CD4-positive, CD25-positive, alpha-beta regulatory T cell (primary cell): ENCODE data around the gene GMPS. TPM values are rescaled to one million over a fixed set of nuclear protein-coding genes. Genes with fewer than 3 reads are reported as not detected.
"Not testable (repeated sequence)": the region's sequence is repeated elsewhere in the genome, so short reads cannot be mapped to it uniquely, and the experiment has no call there.

Experiments
- ATAC-seq, 2 donors: fragments of 150-1000 bp; cut with Tn5 transposase; one replicate each; pipeline ENCODE4 v1.10.0; 2021; ENCODE audit warnings: low read depth in 2 of 2, moderate number of reproducible peaks in 2 of 2, moderate library complexity in 1 of 2
- DNase-seq, 3 donors: peaks; one replicate each; pipeline versions ENCODE4 v3.0.0 to v3.0.0-alpha.2; 2012 to 2022; ENCODE audit warnings: mixed read lengths in 1 of 3
- H3K27ac ChIP-seq: one replicate; pipeline ENCODE4 v1.7.0; 2013; ENCODE audit warnings: mild to moderate bottlenecking, low read length; ENCODE audit not compliant: insufficient read depth, poor library complexity, severe bottlenecking
- H3K27me3 ChIP-seq: one replicate; pipeline ENCODE4 v1.7.0; 2013; ENCODE audit warnings: low read length; ENCODE audit not compliant: control insufficient read depth, insufficient read depth
- H3K36me3 ChIP-seq: one replicate; pipeline ENCODE4 v1.7.0; 2013; ENCODE audit warnings: mild to moderate bottlenecking, low read length, moderate library complexity; ENCODE audit not compliant: control insufficient read depth, insufficient read depth
- H3K4me1 ChIP-seq: 2 replicates; pipeline ENCODE4 v1.7.0; 2013; ENCODE audit warnings: mild to moderate bottlenecking, low read length; ENCODE audit not compliant: insufficient read depth, control insufficient read depth, poor library complexity, severe bottlenecking
- H3K4me3 ChIP-seq: one replicate; pipeline ENCODE4 v1.7.0; 2013; ENCODE audit warnings: low read depth, mild to moderate bottlenecking, low read length, moderate library complexity
- H3K9me3 ChIP-seq, 2 experiments: 1 replicate in 1 of 2; 2 replicates in 1 of 2; pipeline ENCODE4 v1.7.0; 2013; ENCODE audit warnings: low read length in 2 of 2, mild to moderate bottlenecking in 1 of 2, moderate library complexity in 1 of 2; ENCODE audit not compliant: control insufficient read depth in 2 of 2
- H3K27ac Mint-ChIP-seq, 3 donors: one replicate each; pipeline ENCODE4 v1.8.0; 2020 to 2022; ENCODE audit warnings: mild to moderate bottlenecking in 3 of 3, mixed read lengths in 3 of 3, moderate library complexity in 2 of 3
- H3K27me3 Mint-ChIP-seq: one replicate; pipeline ENCODE4 v1.8.0; 2022; ENCODE audit warnings: mild to moderate bottlenecking, mixed read lengths
- H3K36me3 Mint-ChIP-seq: one replicate; pipeline ENCODE4 v1.8.0; 2020; ENCODE audit warnings: mixed read lengths
- H3K4me1 Mint-ChIP-seq, 4 donors: one replicate each; pipeline ENCODE4 v1.8.0; 2020 to 2022; ENCODE audit warnings: mixed read lengths in 4 of 4, mild to moderate bottlenecking in 1 of 4
- H3K4me3 Mint-ChIP-seq, 4 donors: one replicate each; pipeline ENCODE4 v1.8.0; 2020 to 2022; ENCODE audit warnings: mild to moderate bottlenecking in 4 of 4, mixed read lengths in 4 of 4, moderate library complexity in 3 of 4
- H3K9me3 Mint-ChIP-seq, 7 donors: one replicate each; pipeline ENCODE4 v1.8.0; 2020 to 2022; ENCODE audit warnings: mixed read lengths in 7 of 7, mild to moderate bottlenecking in 3 of 7, moderate library complexity in 2 of 7
- polyA plus RNA-seq, 4 donors: library from polyadenylated mRNA; unstranded; fragments of 300-500 nt; fragmentation: Illumina TruSeq; gene quantifications; one replicate each; pipeline ENCODE4 v1.2.3, GENCODE V29; 2021
- total RNA-seq: library from RNA; stranded (reverse); gene quantifications from one replicate; pipeline ENCODE4 v1.2.3, GENCODE V29; 2022

Gene GMPS
- total and polyA plus RNA-seq, 5 donors from 2014 or later, result 40.9 to 82.7 (median 63.9) TPM

DNA sequence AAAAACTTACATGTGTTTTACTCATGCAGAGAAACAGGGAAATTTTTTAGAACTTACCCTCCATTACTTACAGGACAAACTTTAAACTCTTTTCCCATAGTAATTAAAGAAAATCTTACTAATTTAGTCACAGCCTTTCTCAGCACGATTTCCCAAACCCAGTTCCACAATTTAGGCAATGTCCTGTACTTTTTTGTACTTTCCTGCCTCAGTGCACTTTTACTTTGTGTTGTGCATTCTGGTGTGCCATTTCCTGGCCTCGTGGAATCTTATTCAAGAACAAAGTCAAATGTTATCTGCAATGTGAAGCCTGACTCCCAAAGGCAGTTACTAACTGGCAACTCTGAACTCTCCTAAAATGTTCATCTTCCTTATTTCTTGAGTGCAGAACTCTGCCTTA, 18.1 kb upstream of the GMPS start:
- H3K9me3 Mint-ChIP-seq, result peaks cover 0 to 4% (median 0%) of the 10 kb centered on the region in 7 donors
- Histone ChIP-seq H3K27ac (no peak overlapping the region), H3K4me3 (peak overlapping the region; percentile 96), H3K27me3 (no peaks in the 10 kb centered on the region), H3K4me1 (peaks cover 55% of the 10 kb centered on the region), H3K9me3 (no peaks in the 10 kb centered on the region), H3K36me3 (peaks cover 3% of the 10 kb centered on the region)
- peak overlapping the region; percentile 91 to 98 (median 95) for H3K4me3 Mint-ChIP-seq
- H3K27ac Mint-ChIP-seq, result peak overlapping the region in 2 of 3 donors; percentile 98 to 99
- DNase-seq (no peak), ATAC-seq (no peak)
- H3K27me3 Mint-ChIP-seq, result peaks cover 8% of the 10 kb centered on the region
- peaks cover 26 to 62% (median 49%) of the 10 kb centered on the region in 4 donors for H3K4me1 Mint-ChIP-seq
- H3K36me3 Mint-ChIP-seq, result peaks cover 15% of the 10 kb centered on the region

DNA sequence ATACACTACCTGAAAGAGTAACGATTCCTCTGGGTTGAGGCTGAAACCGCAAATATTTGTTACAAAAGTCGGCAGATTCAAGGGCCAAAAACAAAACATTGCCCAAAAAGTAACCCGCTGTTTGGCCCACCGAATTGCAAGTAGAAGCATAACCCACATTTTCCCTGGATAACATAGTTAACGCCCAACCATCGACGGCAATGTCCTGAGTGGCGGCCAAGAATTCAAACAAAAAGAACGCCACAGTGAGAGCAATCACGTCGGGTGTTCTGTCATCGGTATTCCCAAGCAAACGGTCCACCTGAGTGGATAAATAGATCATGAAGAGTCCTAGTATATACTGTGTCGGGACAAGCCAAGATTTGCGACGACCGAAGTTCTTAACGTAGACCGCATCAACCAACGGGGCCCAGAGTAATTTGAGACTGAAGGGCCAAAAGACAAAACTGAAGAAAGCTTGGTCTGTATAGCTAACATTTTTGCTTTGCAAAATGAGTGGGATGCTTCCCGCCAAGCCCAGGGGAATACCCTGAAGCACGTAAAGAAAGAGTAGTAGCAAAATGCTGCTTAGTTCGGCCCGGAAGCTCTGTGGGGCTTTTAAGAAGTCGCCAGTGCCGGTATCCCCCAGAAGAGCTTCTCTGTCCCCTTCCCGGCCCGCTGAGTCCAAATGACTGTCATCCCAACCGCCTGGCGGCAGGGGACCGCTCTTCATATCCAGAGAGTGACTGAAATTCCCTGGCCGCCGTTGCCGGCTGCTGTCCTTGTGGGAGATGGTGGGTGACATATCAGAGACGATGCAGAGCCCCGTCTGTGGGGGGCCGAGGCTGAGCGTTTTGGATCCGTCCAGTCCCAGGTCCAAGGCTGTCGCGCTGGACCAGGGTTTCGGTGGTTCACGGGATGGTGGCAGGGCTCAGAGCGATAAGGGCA, 17.0 kb upstream of the GMPS start:
- peaks cover 0 to 4% (median 0%) of the 10 kb centered on the region in 7 donors for H3K9me3 Mint-ChIP-seq
- peak in 2 of 3 donors; percentile 21 to 51 for DNase-seq
- H3K9me3 ChIP-seq, result no peaks in the 10 kb centered on the region
- ATAC-seq, result no peak
- H3K27ac Mint-ChIP-seq, result peak overlapping the region; percentile 98 to 99 (median 98)
- H3K4me1 Mint-ChIP-seq, result peaks cover 26 to 54% (median 42%) of the 10 kb centered on the region in 4 donors
- peaks cover 53% of the 10 kb centered on the region for H3K4me1 ChIP-seq
- no peaks in the 10 kb centered on the region for H3K27me3 ChIP-seq
- H3K27me3 Mint-ChIP-seq, result peaks cover 8% of the 10 kb centered on the region
- peak overlapping the region; percentile 91 to 98 (median 95) for H3K4me3 Mint-ChIP-seq
- H3K36me3 Mint-ChIP-seq, result peaks cover 8% of the 10 kb centered on the region
- H3K27ac ChIP-seq, result peak overlapping the region; percentile 94
- peak overlapping the region; percentile 96 for H3K4me3 ChIP-seq
- no peaks in the 10 kb centered on the region for H3K36me3 ChIP-seq

- Mint-ChIP-seq H3K4me3 (peak within 1 kb of the TSS; percentile 91 to 98 (median 95)), H3K27ac (peak within 1 kb of the TSS; percentile 98 to 99 (median 98)), H3K9me3 (peaks cover 0 to 4% (median 0%) of the 10 kb centered on the region in 7 donors), H3K27me3 (peaks cover 8% of the 10 kb centered on the region), H3K36me3 (peaks cover 8% of the 10 kb centered on the region), H3K4me1 (peaks cover 24 to 48% (median 38%) of the 10 kb centered on the region in 4 donors)
- Histone ChIP-seq H3K4me3 (peak within 1 kb of the TSS; percentile 96), H3K27me3 (no peaks in the 10 kb centered on the region), H3K9me3 (no peaks in the 10 kb centered on the region), H3K27ac (peak within 1 kb of the TSS; percentile 94), H3K36me3 (no peaks in the 10 kb centered on the region), H3K4me1 (peaks cover 45% of the 10 kb centered on the region)
- DNase-seq (peak; percentile 99 to 100 (median 99)), ATAC-seq (peak; percentile 89 to 92)
Measured at GRCh38 chr3:155854141-155854940, 16.1 kb upstream of the GMPS start, which contains the start of gene SLC33A1. Gene SLC33A1 (minus strand): TSS chr3:155854427. CDS start chr3:155853997, 430 bp downstream.

DNA sequence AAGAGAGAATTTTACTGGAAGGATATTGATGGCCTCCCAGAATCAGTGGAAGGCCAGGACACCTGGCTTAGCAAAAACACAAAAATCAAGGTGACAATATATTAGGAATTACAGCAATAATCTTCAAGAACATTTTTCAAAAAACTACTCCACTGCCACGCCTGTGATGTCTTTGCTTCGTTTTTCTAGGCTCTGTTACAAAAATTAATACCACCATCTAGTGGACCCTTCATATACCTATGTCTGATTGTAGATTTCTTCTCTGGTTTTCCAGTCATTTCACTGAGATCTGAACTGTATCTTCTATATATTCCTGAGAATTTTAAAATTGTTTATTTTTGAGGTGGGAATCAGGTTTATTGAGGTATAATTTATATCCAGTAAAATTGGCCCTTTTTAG, 10.6 kb upstream of the GMPS start:
- H3K27ac ChIP-seq, result no peak overlapping the region
- H3K9me3 Mint-ChIP-seq, result peaks cover 0 to 1% (median 0%) of the 10 kb centered on the region in 7 donors
- H3K9me3 ChIP-seq, result no peaks in the 10 kb centered on the region
- no peak overlapping the region for H3K4me3 ChIP-seq
- no peaks in the 10 kb centered on the region for H3K36me3 Mint-ChIP-seq
- peaks cover 6% of the 10 kb centered on the region for H3K4me1 ChIP-seq
- no peaks in the 10 kb centered on the region for H3K27me3 ChIP-seq
- H3K27me3 Mint-ChIP-seq, result peaks cover 1% of the 10 kb centered on the region
- ATAC-seq (no peak), DNase-seq (peak in 1 of 3 donors; percentile 23)
- H3K36me3 ChIP-seq, result no peaks in the 10 kb centered on the region
- peaks cover under 1 to 36% (median 19%) of the 10 kb centered on the region in 4 donors for H3K4me1 Mint-ChIP-seq
- H3K27ac Mint-ChIP-seq, result no peak overlapping the region
- peak overlapping the region in 1 of 4 donors; percentile 5 for H3K4me3 Mint-ChIP-seq

GRCh38 chr3:155860424-155860823, 10.0 kb upstream of the GMPS start:
- not testable (repeated sequence) for H3K27ac ChIP-seq, H3K36me3 ChIP-seq, H3K36me3 Mint-ChIP-seq, ATAC-seq, H3K27ac Mint-ChIP-seq, H3K9me3 Mint-ChIP-seq, H3K4me3 Mint-ChIP-seq, H3K27me3 Mint-ChIP-seq, H3K4me3 ChIP-seq, H3K4me1 ChIP-seq, H3K9me3 ChIP-seq, H3K27me3 ChIP-seq, DNase-seq
- H3K4me1 Mint-ChIP-seq, result peaks cover 0 to 33% (median 17%) of the 10 kb centered on the region in 4 donors

- no peaks in the 10 kb centered on the region for H3K27me3 ChIP-seq
- H3K9me3 Mint-ChIP-seq, result peaks cover 0 to 1% (median 0%) of the 10 kb centered on the region in 7 donors
- H3K36me3 Mint-ChIP-seq, result no peaks in the 10 kb centered on the region
- H3K27ac ChIP-seq, result no peak overlapping the region
- ATAC-seq (no peak), DNase-seq (no peak)
- H3K27me3 Mint-ChIP-seq, result no peaks in the 10 kb centered on the region
- no peak overlapping the region for H3K4me3 Mint-ChIP-seq
- peaks cover 0 to 25% (median 15%) of the 10 kb centered on the region in 4 donors for H3K4me1 Mint-ChIP-seq
- H3K27ac Mint-ChIP-seq, result peak overlapping the region in 1 of 3 donors; percentile 81
- H3K9me3 ChIP-seq, result no peaks in the 10 kb centered on the region
- peaks cover 6% of the 10 kb centered on the region for H3K4me1 ChIP-seq
- H3K36me3 ChIP-seq, result no peaks in the 10 kb centered on the region
- no peak overlapping the region for H3K4me3 ChIP-seq
Measured at GRCh38 chr3:155861476-155862183, 8.8 kb upstream of the GMPS start.
